H1 (cell line): ENCODE data around the gene BCL2L13. TPM values are rescaled to one million over a fixed set of nuclear protein-coding genes. Genes with fewer than 3 reads are reported as not detected.

Experiments
- CTCF ChIA-PET: fragments of 300-600 bp; sonication (Branson Sonifier 250); formaldehyde crosslinking; loops from one replicate; lab custom pipeline; 2021; ENCODE audit not compliant: partially characterized antibody; lab: Charles Lee
- POLR2A ChIA-PET: fragments of 300-600 bp; sonication (Branson Sonifier 250); formaldehyde crosslinking; loops from one replicate; lab custom pipeline; 2021; ENCODE audit warnings: inconsistent platforms; ENCODE audit not compliant: partially characterized antibody; lab: Charles Lee
- DNase-seq, 2 experiments: peaks; one replicate each; pipeline versions ENCODE4 v3.0.0 to v3.0.0-alpha.2; 2010 to 2022; ENCODE audit warnings: low spot score in 2 of 2, low read depth in 1 of 2, mixed read lengths in 1 of 2
- FAIRE-seq: peaks from 2 replicates; lab custom pipeline; 2011; peaks lifted over from hg19 to GRCh38; lab: Jason Lieb, UNC
- H2AFZ ChIP-seq: 2 replicates; pipeline ENCODE4 v1.8.1; 2012; ENCODE audit warnings: low read length, inconsistent platforms
- H2AK5ac ChIP-seq: 2 replicates; pipeline ENCODE4 v1.6.1; 2013; ENCODE audit warnings: low read depth, low read length
- H2BK120ac ChIP-seq: replicated peaks from 2 replicates; pipeline ENCODE3; 2013; ENCODE audit warnings: low read depth, low read length, inconsistent platforms
- H2BK12ac ChIP-seq: 2 replicates; pipeline ENCODE4 v1.6.1; 2013; ENCODE audit warnings: low read depth, low read length
- H2BK15ac ChIP-seq: 2 replicates; pipeline ENCODE4 v1.6.1; 2013; ENCODE audit warnings: low read length
- H2BK20ac ChIP-seq: 2 replicates; pipeline ENCODE4 v1.6.1; 2013; ENCODE audit warnings: low read length
- H2BK5ac ChIP-seq: 2 replicates; pipeline ENCODE4 v1.6.1; 2013; ENCODE audit warnings: low read depth, low read length
- H3K14ac ChIP-seq: 2 replicates; pipeline ENCODE4 v1.6.1; 2013; ENCODE audit warnings: inconsistent platforms; ENCODE audit not compliant: insufficient read length
- H3K18ac ChIP-seq: 2 replicates; pipeline ENCODE4 v1.6.1; 2013; ENCODE audit warnings: low read length; ENCODE audit errors: extremely low read depth
- H3K23ac ChIP-seq: 2 replicates; pipeline ENCODE4 v1.6.1; 2013; ENCODE audit warnings: inconsistent platforms; ENCODE audit not compliant: insufficient read length
- H3K23me2 ChIP-seq: 2 replicates; pipeline ENCODE4 v1.6.1; 2013; ENCODE audit warnings: low read depth, low read length
- H3K27ac ChIP-seq: 2 replicates; pipeline ENCODE4 v1.6.1; 2011; ENCODE audit warnings: low read depth, low read length, inconsistent platforms
- H3K27me3 ChIP-seq, 4 experiments: replicated peaks in 1 of 4; 1 replicate in 1 of 4; 2 replicates in 3 of 4; pipeline versions ENCODE4 v1.6.1 to v1.8.1; 2011 to 2013; ENCODE audit warnings: low read length in 3 of 4, mild to moderate bottlenecking in 3 of 4, inconsistent platforms in 2 of 4, mixed read lengths in 2 of 4, moderate library complexity in 1 of 4; ENCODE audit not compliant: control insufficient read depth in 3 of 4, insufficient read depth in 3 of 4; ENCODE audit errors: extremely low read depth in 1 of 4
- H3K36me3 ChIP-seq, 4 experiments: 2 replicates each; pipeline versions ENCODE4 v1.6.1 to v1.8.1; 2011 to 2013; ENCODE audit warnings: mild to moderate bottlenecking in 4 of 4, low read length in 3 of 4, moderate library complexity in 2 of 4, control low read depth in 1 of 4, inconsistent platforms in 1 of 4; ENCODE audit not compliant: insufficient read depth in 4 of 4, control insufficient read depth in 2 of 4
- H3K4ac ChIP-seq: replicated peaks from 2 replicates; pipeline ENCODE3; 2013; ENCODE audit warnings: low read length, low read depth, mixed read lengths, inconsistent platforms; ENCODE audit not compliant: insufficient read length
- H3K4me1 ChIP-seq, 4 experiments: replicated peaks in 1 of 4; 1 replicate in 1 of 4; 2 replicates in 3 of 4; pipeline versions ENCODE4 v1.6.1 to v1.8.1; 2011 to 2013; ENCODE audit warnings: low read length in 3 of 4, inconsistent platforms in 2 of 4, mixed read lengths in 1 of 4; ENCODE audit not compliant: insufficient read depth in 4 of 4, control insufficient read depth in 3 of 4
- H3K4me2 ChIP-seq, 2 experiments: 2 replicates each; pipeline versions ENCODE4 v1.6.1 to v1.8.1; 2011 to 2013; ENCODE audit warnings: low read depth in 2 of 2, low read length in 2 of 2, control low read depth in 1 of 2, inconsistent platforms in 1 of 2, mild to moderate bottlenecking in 1 of 2; ENCODE audit not compliant: insufficient read depth in 1 of 2
- H3K4me3 ChIP-seq, 4 experiments: fragments of 200-600, 300-600 bp in 1 of 4; sonication (generic), shearing (Covaris generic), sonication (Bioruptor Twin) in 1 of 4; 2 replicates each; pipeline versions ENCODE4 v1.5.1 to v1.8.1; 2011 to 2016; ENCODE audit warnings: low read length in 4 of 4, low read depth in 3 of 4, control low read depth in 2 of 4, inconsistent platforms in 2 of 4, mild to moderate bottlenecking in 2 of 4, mixed read lengths in 1 of 4, moderate library complexity in 1 of 4; ENCODE audit not compliant: insufficient read depth in 2 of 4; ENCODE audit errors: extremely low read depth in 1 of 4
- H3K56ac ChIP-seq: replicated peaks from 2 replicates; pipeline ENCODE3; 2013; ENCODE audit warnings: low read depth, mild to moderate bottlenecking, mixed read lengths, low read length, inconsistent platforms; ENCODE audit not compliant: insufficient read length
- H3K79me1 ChIP-seq: 2 replicates; pipeline ENCODE4 v1.6.1; 2013; ENCODE audit warnings: low read depth, low read length, control low read depth
- H3K79me2 ChIP-seq, 2 experiments: 2 replicates each; pipeline versions ENCODE4 v1.6.1 to v1.8.1; 2012 to 2013; ENCODE audit warnings: low read length in 2 of 2, mild to moderate bottlenecking in 2 of 2, inconsistent platforms in 1 of 2; ENCODE audit not compliant: insufficient read depth in 2 of 2, control insufficient read depth in 1 of 2
- H3K9ac ChIP-seq, 4 experiments: replicated peaks in 1 of 4; 1 replicate in 1 of 4; 2 replicates in 3 of 4; pipeline versions ENCODE4 v1.6.1 to v1.8.1; 2011 to 2013; ENCODE audit warnings: low read depth in 3 of 4, low read length in 3 of 4, control low read depth in 2 of 4, mild to moderate bottlenecking in 2 of 4, moderate library complexity in 2 of 4, inconsistent platforms in 1 of 4; ENCODE audit errors: extremely low read depth in 1 of 4
- H3K9me3 ChIP-seq, 2 experiments: 2 replicates each; pipeline versions ENCODE4 v1.6.1 to v1.8.1; 2012 to 2013; ENCODE audit warnings: mild to moderate bottlenecking in 2 of 2, moderate library complexity in 2 of 2, control low read depth in 1 of 2, inconsistent platforms in 1 of 2, low read depth in 1 of 2, low read length in 1 of 2, mixed read lengths in 1 of 2; ENCODE audit not compliant: insufficient read depth in 2 of 2
- H4K20me1 ChIP-seq, 2 experiments: replicated peaks in 1 of 2; 2 replicates each; pipeline versions ENCODE3 to v1.8.1; 2011 to 2013; ENCODE audit warnings: inconsistent platforms in 2 of 2, low read length in 2 of 2, mild to moderate bottlenecking in 1 of 2; ENCODE audit not compliant: insufficient read depth in 2 of 2, control insufficient read depth in 1 of 2
- H4K5ac ChIP-seq: 2 replicates; pipeline ENCODE4 v1.6.1; 2013; ENCODE audit warnings: low read length, low read depth, mixed read lengths, inconsistent platforms; ENCODE audit not compliant: insufficient read length
- H4K8ac ChIP-seq: 2 replicates; pipeline ENCODE4 v1.8.0; 2013; ENCODE audit warnings: mild to moderate bottlenecking, moderate library complexity, low read length, inconsistent platforms; ENCODE audit not compliant: insufficient read depth; ENCODE audit errors: extremely low read depth
- H4K91ac ChIP-seq: replicated peaks from 2 replicates; pipeline ENCODE3; 2013; ENCODE audit warnings: low read length, mixed read lengths, inconsistent platforms; ENCODE audit not compliant: insufficient read length
- CHD2 ChIP-seq: IDR thresholded peaks from 2 replicates; pipeline ENCODE4 v1.6.1; 2012; ENCODE audit warnings: low read length, improper control_type of control experiment
- E2F6 ChIP-seq: IDR thresholded peaks from 2 replicates; pipeline ENCODE4 v1.6.1; 2012; ENCODE audit warnings: inconsistent platforms
- POLR2A ChIP-seq, 2 experiments: IDR thresholded peaks; 1 replicate in 1 of 2; 2 replicates in 1 of 2; pipeline ENCODE4 v1.6.1; 2011; ENCODE audit warnings: low read depth in 2 of 2, low read length in 2 of 2, mild to moderate bottlenecking in 2 of 2; ENCODE audit errors: control extremely low read depth in 1 of 2
- WGBS, 2 experiments: shearing (Covaris generic) in 1 of 2; methylation state at CpG; one replicate each; pipeline versions ENCODE4 v1.1.6 to v1.1.7; 2013 to 2015; ENCODE audit warnings: low lambda C conversion rate in 2 of 2, mixed read lengths in 2 of 2, inconsistent platforms in 1 of 2, low coverage in 1 of 2, missing lambda C conversion rate in 1 of 2; ENCODE audit not compliant: insufficient replicate concordance in 2 of 2, insufficient coverage in 1 of 2, insufficient read length in 1 of 2; ENCODE audit errors: extremely low coverage in 1 of 2, missing lambda C conversion rate in 1 of 2; 5-methylcytosine and 5-hydroxymethylcytosine counted together
- polyA plus RNA-seq, 7 experiments: library from polyadenylated mRNA; depleted of rRNA in 3 of 7; stranded (reverse) in 5 of 7; unstranded in 2 of 7; fragments of >200 nt in 5 of 7; fragments of 200-250 nt in 2 of 7; gene quantifications; 1 replicate in 5 of 7; 2 replicates in 1 of 7; 4 replicates in 1 of 7; pipeline versions ENCODE4 v1.2.1 to v1.2.3, GENCODE V29; 2011 to 2013; ENCODE audit warnings: missing spikeins in 2 of 7, mixed read lengths in 2 of 7
- total RNA-seq: library from RNA; stranded (reverse); fragmentation: NEBNext Ultra II Directional; extraction: Animal tissue kit (Norgen Biotek cat#: 25700); gene quantifications from 2 replicates; pipeline ENCODE4 v1.2.1, GENCODE V29; 2021

Gene BCL2L13
- total and polyA plus RNA-seq, 2 of the 8 experiments (the other 6 are each of a cell fraction or from before 2014, with no cell fraction given) = 20.7 to 35.0 TPM

GRCh38 chr22:17598318-17598717 is 40.2 kb upstream of the BCL2L13 start:
- 97% methylated on average over 4 of the region's 4 CpGs; no CpG with 5 or more reads in 1 of the 2 experiments for WGBS, 2 experiments
- TF ChIP-seq CHD2 = no peak
- no peak for TF ChIP-seq E2F6
- no peak for TF ChIP-seq POLR2A (IDR thresholded peaks at IDR 0.05; ENCODE audit: control extremely low read depth in 1 of 2, low read depth in 2 of 2, low read length in 2 of 2)

More at GRCh38 chr22:17598318-17598717, 40.2 kb upstream of the BCL2L13 start:
- no peak overlapping the region for H2BK5ac ChIP-seq
- no peak overlapping the region for H3K18ac ChIP-seq
- H2AK5ac ChIP-seq = no peak overlapping the region
- no peak overlapping the region for H3K27ac ChIP-seq
- H2BK120ac ChIP-seq = no peak overlapping the region
- H4K20me1 ChIP-seq = peaks cover 0 to 4% of the 10 kb centered on the region in 2 experiments
- H3K56ac ChIP-seq = no peak overlapping the region
- H3K4me1 ChIP-seq = no peaks in the 10 kb centered on the region
- no peaks in the 10 kb centered on the region for H3K79me1 ChIP-seq
- H3K79me2 ChIP-seq = no peaks in the 10 kb centered on the region
- no peaks in the 10 kb centered on the region for H3K23me2 ChIP-seq
- H3K9ac ChIP-seq = no peak overlapping the region
- ChIA-PET POLR2A (no interaction called here), CTCF (no interaction called here)
- no peak for FAIRE-seq
- H3K4ac ChIP-seq = no peak overlapping the region
- no peak overlapping the region for H4K91ac ChIP-seq
- no peak overlapping the region for H4K5ac ChIP-seq
- no peak overlapping the region for H3K4me2 ChIP-seq
- H2BK12ac ChIP-seq = no peak overlapping the region
- H4K8ac ChIP-seq = no peak overlapping the region
- H3K4me3 ChIP-seq = no peak overlapping the region
- no peak for DNase-seq
- H2BK15ac ChIP-seq = no peak overlapping the region
- H3K9me3 ChIP-seq = no peaks in the 10 kb centered on the region
- no peak overlapping the region for H3K23ac ChIP-seq
- no peak overlapping the region for H3K14ac ChIP-seq
- H3K27me3 ChIP-seq = no peaks in the 10 kb centered on the region
- no peak overlapping the region for H2AFZ ChIP-seq
- H3K36me3 ChIP-seq = peaks cover 21 to 61% (median 49%) of the 10 kb centered on the region in 4 experiments
- no peak overlapping the region for H2BK20ac ChIP-seq
